Neural progenitor cell (in vitro differentiated cells): Measurements from ENCODE around the gene HNMT. TPM values are rescaled to one million over a fixed set of nuclear protein-coding genes. Genes with fewer than 3 reads are reported as not detected.

ENCODE experiments used
- DNase-seq: peaks from one replicate; pipeline ENCODE4 v3.0.0-alpha.2; 2016; ENCODE audit warnings: low spot score
- H2AFZ ChIP-seq: fragments of 200-600 bp; sonication (generic); replicated peaks from 2 replicates; pipeline ENCODE4 v1.6.1; 2016; ENCODE audit warnings: antibody characterized with exemption
- H3F3A ChIP-seq: fragments of 200-600 bp; sonication (generic); 2 replicates; pipeline ENCODE4 v1.6.1; 2016; ENCODE audit warnings: antibody characterized with exemption, low read depth
- H3K27ac ChIP-seq: fragments of 200-600 bp; sonication (generic); 2 replicates; pipeline ENCODE4 v1.5.1; 2016; ENCODE audit warnings: mild to moderate bottlenecking
- H3K27me3 ChIP-seq: fragments of 200-600 bp; sonication (generic); 2 replicates; pipeline ENCODE4 v1.6.1; 2016; ENCODE audit warnings: mild to moderate bottlenecking, moderate library complexity
- H3K36me3 ChIP-seq: fragments of 200-600 bp; sonication (generic); 2 replicates; pipeline ENCODE4 v1.5.1; 2016
- H3K4me1 ChIP-seq: fragments of 200-600 bp; sonication (generic); 2 replicates; pipeline ENCODE4 v1.6.1; 2016; ENCODE audit warnings: mixed run types
- H3K4me2 ChIP-seq: fragments of 200-600 bp; sonication (generic); 2 replicates; pipeline ENCODE4 v1.6.1; 2016
- H3K4me3 ChIP-seq: fragments of 200-600 bp; sonication (generic); 2 replicates; pipeline ENCODE4 v1.5.1; 2016
- H3K79me2 ChIP-seq: fragments of 200-600 bp; sonication (generic); 2 replicates; pipeline ENCODE4 v1.6.1; 2016; ENCODE audit warnings: low read depth
- H3K9ac ChIP-seq: fragments of 200-600 bp; sonication (generic); 2 replicates; pipeline ENCODE4 v1.6.1; 2016
- H3K9me3 ChIP-seq: fragments of 200-600 bp; sonication (generic); 2 replicates; pipeline ENCODE4 v1.5.1; 2016; ENCODE audit warnings: low read depth
- H4K20me1 ChIP-seq: fragments of 200-600 bp; sonication (generic); 2 replicates; pipeline ENCODE4 v1.6.1; 2016; ENCODE audit warnings: low read depth
- H3K27ac Mint-ChIP-seq: 3 replicates; pipeline ENCODE4 v1.8.0; 2021; ENCODE audit warnings: mixed read lengths
- H3K27me3 Mint-ChIP-seq: 2 replicates; pipeline ENCODE4 v1.8.0; 2022; ENCODE audit warnings: low read depth, mild to moderate bottlenecking, inconsistent platforms, moderate library complexity, mixed read lengths; ENCODE audit not compliant: insufficient read depth
- H3K36me3 Mint-ChIP-seq: 3 replicates; pipeline ENCODE4 v1.8.0; 2021; ENCODE audit warnings: mixed read lengths
- H3K4me1 Mint-ChIP-seq: 3 replicates; pipeline ENCODE4 v1.8.0; 2021; ENCODE audit warnings: mixed read lengths
- H3K4me3 Mint-ChIP-seq: 3 replicates; pipeline ENCODE4 v1.8.0; 2021; ENCODE audit warnings: mild to moderate bottlenecking, moderate library complexity, mixed read lengths
- H3K9me3 Mint-ChIP-seq: 3 replicates; pipeline ENCODE4 v1.8.0; 2020; ENCODE audit warnings: mixed read lengths
- EZH2 ChIP-seq: fragments of 200-600 bp; sonication (generic); IDR thresholded peaks from 2 replicates; pipeline ENCODE4 v1.6.1; 2017; ENCODE audit warnings: antibody characterized with exemption, mild to moderate bottlenecking, moderate library complexity
- EZH2phosphoT487 ChIP-seq: fragments of 200-600 bp; sonication (generic); IDR thresholded peaks from 2 replicates; pipeline ENCODE4 v1.6.1; 2017; ENCODE audit warnings: antibody characterized with exemption
- total RNA-seq: library from RNA; depleted of rRNA; stranded (reverse); fragments of >200 nt; gene quantifications from 2 replicates; pipeline ENCODE4 v1.2.3, GENCODE V29; 2015; ENCODE audit warnings: low replicate concordance
- TF ChIP-seq, protein P1 (sequence below): fragments of 200-600 bp; sonication (generic); IDR thresholded peaks from 2 replicates; pipeline ENCODE4 v1.5.1; 2017; ENCODE audit warnings: antibody characterized with exemption, mild to moderate bottlenecking

HNMT gene
- total RNA-seq, 1 donor from 2014 or later = 1.6 TPM

DNA sequence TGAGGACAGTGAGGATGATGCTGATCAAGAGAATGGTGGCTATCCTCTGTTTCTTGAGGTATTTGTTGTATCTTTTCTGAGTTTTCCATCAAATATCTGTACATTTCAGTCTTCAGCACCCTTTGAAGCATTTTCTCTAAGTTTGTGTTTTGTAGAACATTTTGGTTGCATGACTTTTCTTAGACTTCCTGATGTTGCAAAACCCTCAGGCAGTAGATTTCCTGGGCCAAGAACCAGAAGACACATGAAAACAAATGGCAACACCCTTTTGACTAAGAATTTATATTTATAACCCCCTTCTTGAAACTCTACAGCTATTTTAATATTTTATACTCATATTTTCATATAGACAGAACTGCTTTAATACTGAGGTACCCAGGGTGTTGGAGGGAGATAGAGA lies 16.2 kb downstream of the HNMT start:
- no peak overlapping the region for H3K27ac Mint-ChIP-seq
- Histone ChIP-seq H3K9me3 (no peaks in the 10 kb centered on the region), H3K27ac (no peak overlapping the region), H2AFZ (no peak overlapping the region), H3K9ac (no peak overlapping the region), H4K20me1 (no peaks in the 10 kb centered on the region), H3K4me3 (no peak overlapping the region), H3F3A (no peaks in the 10 kb centered on the region), H3K4me1 (no peaks in the 10 kb centered on the region), H3K79me2 (no peaks in the 10 kb centered on the region), H3K27me3 (no peaks in the 10 kb centered on the region), H3K4me2 (no peak overlapping the region), H3K36me3 (no peaks in the 10 kb centered on the region)
- no peak for DNase-seq
- no peaks in the 10 kb centered on the region for H3K9me3 Mint-ChIP-seq
- H3K4me3 Mint-ChIP-seq = no peak overlapping the region
- no peaks in the 10 kb centered on the region for H3K27me3 Mint-ChIP-seq
- TF ChIP-seq, protein P1, sequence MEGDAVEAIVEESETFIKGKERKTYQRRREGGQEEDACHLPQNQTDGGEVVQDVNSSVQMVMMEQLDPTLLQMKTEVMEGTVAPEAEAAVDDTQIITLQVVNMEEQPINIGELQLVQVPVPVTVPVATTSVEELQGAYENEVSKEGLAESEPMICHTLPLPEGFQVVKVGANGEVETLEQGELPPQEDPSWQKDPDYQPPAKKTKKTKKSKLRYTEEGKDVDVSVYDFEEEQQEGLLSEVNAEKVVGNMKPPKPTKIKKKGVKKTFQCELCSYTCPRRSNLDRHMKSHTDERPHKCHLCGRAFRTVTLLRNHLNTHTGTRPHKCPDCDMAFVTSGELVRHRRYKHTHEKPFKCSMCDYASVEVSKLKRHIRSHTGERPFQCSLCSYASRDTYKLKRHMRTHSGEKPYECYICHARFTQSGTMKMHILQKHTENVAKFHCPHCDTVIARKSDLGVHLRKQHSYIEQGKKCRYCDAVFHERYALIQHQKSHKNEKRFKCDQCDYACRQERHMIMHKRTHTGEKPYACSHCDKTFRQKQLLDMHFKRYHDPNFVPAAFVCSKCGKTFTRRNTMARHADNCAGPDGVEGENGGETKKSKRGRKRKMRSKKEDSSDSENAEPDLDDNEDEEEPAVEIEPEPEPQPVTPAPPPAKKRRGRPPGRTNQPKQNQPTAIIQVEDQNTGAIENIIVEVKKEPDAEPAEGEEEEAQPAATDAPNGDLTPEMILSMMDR = no peak
- no peak for TF ChIP-seq EZH2
- no peak for TF ChIP-seq EZH2phosphoT487
- no peaks in the 10 kb centered on the region for H3K4me1 Mint-ChIP-seq
- no peaks in the 10 kb centered on the region for H3K36me3 Mint-ChIP-seq

DNA sequence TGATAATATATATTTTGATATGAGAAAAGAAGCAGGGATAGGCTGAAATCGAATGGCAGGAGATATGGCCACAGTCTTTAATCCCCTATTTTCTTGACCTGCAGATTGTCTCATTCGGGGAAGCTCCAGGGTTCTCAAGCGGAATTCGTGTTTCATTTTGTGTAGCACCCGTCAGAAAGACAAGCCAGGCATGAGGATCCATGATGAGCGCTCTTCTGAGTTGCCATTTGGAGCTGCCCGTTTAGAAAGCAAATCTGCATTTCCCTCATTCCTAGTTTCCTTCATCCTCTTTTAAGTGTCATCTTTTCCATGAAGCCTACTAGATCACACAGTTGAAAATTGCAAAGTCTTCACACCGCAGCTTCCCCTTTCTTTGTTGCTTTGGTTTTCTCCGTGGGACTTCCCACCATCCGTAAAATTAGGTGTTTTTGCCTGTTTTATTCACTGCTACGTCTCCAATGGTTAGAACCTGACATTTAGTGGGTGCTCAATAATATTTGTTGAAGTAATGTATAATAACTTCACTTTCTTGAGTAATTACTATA lies 16.9 kb downstream of the HNMT start:
- no peaks in the 10 kb centered on the region for H3K79me2 ChIP-seq
- no peaks in the 10 kb centered on the region for H3K9me3 ChIP-seq
- no peak overlapping the region for H3K9ac ChIP-seq
- no peak overlapping the region for H3K4me2 ChIP-seq
- H3K4me3 ChIP-seq = no peak overlapping the region
- no peaks in the 10 kb centered on the region for H4K20me1 ChIP-seq
- no peaks in the 10 kb centered on the region for H3K36me3 Mint-ChIP-seq
- no peak overlapping the region for H3K27ac ChIP-seq
- TF ChIP-seq, protein P1 = no peak
- TF ChIP-seq EZH2phosphoT487 (no peak), EZH2 (no peak)
- no peaks in the 10 kb centered on the region for H3K27me3 Mint-ChIP-seq
- no peaks in the 10 kb centered on the region for H3K27me3 ChIP-seq
- no peak overlapping the region for H3K27ac Mint-ChIP-seq
- no peak for DNase-seq
- no peaks in the 10 kb centered on the region for H3F3A ChIP-seq
- no peaks in the 10 kb centered on the region for H3K4me1 ChIP-seq
- H3K4me3 Mint-ChIP-seq = no peak overlapping the region
- H2AFZ ChIP-seq = no peak overlapping the region
- H3K36me3 ChIP-seq = no peaks in the 10 kb centered on the region
- H3K9me3 Mint-ChIP-seq = no peaks in the 10 kb centered on the region
- no peaks in the 10 kb centered on the region for H3K4me1 Mint-ChIP-seq

DNA sequence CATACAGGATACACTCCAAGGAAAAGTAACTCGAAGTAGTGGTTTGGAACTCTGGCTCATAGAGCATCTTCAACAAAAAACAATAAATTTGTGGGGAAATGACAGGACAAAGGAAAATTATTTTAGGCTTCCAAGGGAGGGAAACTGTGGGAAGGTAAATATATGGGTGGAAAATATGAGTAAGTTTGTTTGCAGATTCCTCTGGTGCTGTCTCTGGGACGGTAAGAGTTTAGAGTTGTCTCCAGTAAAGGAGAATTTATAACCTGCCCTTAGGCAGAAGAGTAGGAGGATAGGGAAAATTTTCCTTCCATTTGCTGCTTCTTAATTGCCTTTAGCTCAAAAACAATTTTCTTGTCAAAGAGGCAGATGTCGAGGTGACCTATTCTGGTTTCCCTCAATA lies 19.3 kb downstream of the HNMT start:
- no peaks in the 10 kb centered on the region for H3K36me3 Mint-ChIP-seq
- Histone ChIP-seq H3F3A (no peaks in the 10 kb centered on the region), H3K9ac (no peak overlapping the region), H4K20me1 (no peaks in the 10 kb centered on the region), H3K4me1 (no peaks in the 10 kb centered on the region), H2AFZ (no peak overlapping the region), H3K4me2 (no peak overlapping the region), H3K27me3 (no peaks in the 10 kb centered on the region), H3K36me3 (no peaks in the 10 kb centered on the region), H3K9me3 (no peaks in the 10 kb centered on the region), H3K79me2 (no peaks in the 10 kb centered on the region), H3K4me3 (no peak overlapping the region), H3K27ac (no peak overlapping the region)
- H3K9me3 Mint-ChIP-seq = no peaks in the 10 kb centered on the region
- no peak overlapping the region for H3K27ac Mint-ChIP-seq
- H3K27me3 Mint-ChIP-seq = no peaks in the 10 kb centered on the region
- no peak for DNase-seq
- TF ChIP-seq EZH2 = no peak
- no peak for TF ChIP-seq EZH2phosphoT487
- TF ChIP-seq, protein P1 = no peak
- H3K4me1 Mint-ChIP-seq = no peaks in the 10 kb centered on the region
- H3K4me3 Mint-ChIP-seq = no peak overlapping the region
